ENCODE results near the gene MYOD1. TPM values are rescaled to one million over a fixed set of nuclear protein-coding genes. Genes with fewer than 3 reads are reported as not detected.

The MYOD1 gene
- total RNA-seq, 1 experiment from 2014 or later, result not detected

DNA sequence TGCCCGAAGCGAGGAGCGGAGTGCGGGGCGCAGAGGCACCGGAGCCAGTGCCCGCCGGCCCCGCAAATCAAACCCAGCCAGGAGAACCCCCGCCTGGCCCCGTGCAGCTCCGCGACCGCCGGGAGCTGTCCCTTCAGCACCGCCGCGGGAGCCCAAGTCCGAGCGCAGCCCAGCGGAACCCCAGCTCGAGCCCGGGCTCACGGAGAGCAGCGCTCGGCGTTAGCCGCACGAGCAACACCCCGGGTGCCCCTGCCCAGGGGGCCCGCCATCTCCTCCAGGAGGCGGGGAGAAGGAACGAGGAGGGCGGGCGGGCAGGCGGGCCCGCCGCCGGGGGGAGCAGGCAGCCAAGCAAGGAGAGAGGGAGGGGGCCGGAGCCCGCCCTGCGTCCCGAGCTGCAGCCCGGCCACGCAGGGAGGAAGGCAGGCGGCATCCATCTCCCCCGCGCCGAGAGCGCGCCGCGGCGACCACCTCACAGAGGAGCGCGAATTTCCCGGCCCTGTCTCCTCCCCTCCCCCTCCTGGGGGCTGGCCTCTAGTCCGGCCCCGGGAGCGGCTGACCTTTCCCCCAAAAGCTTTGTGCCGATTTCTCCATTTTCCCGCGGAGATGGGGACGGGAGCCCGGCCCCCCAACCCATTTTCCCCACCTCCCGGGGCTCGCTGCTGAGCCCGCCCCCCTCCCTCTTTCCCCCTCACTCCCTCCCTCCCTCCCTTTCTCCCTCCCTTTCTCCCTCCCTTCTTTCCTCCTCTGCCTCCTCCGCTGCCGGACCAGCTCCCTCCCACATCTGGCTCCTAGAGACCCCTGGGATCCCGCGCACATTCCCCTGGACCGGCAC, 15.8 kb downstream of the MYOD1 start:
- Histone ChIP-seq H4K20me1 (ENCODE audit: insufficient read depth, low read depth, low read length) (no peaks in the 10 kb centered on the region; the same call in 1 of the 2 replicates), H3K4me2 (ENCODE audit: low read depth, low read length, poor library complexity, severe bottlenecking) (peak overlapping the region; percentile 56), H3K9me3 (ENCODE audit: low read length) (no peaks in the 10 kb centered on the region), H3K9ac (ENCODE audit: low read length) (no peak overlapping the region), H3K36me3 (ENCODE audit: insufficient read depth, low read length) (no peaks in the 10 kb centered on the region), H3K79me2 (ENCODE audit: low read length) (no peaks in the 10 kb centered on the region), H3K9me2 (replicated peaks; ENCODE audit: insufficient read depth, low read length) (no peaks in the 10 kb centered on the region), H3K27me3 (ENCODE audit: low read length) (no peaks in the 10 kb centered on the region), H3K4me1 (ENCODE audit: low read length) (no peaks in the 10 kb centered on the region; the same call in 1 of the 2 replicates), H2AFZ (ENCODE audit: low read length) (no peak overlapping the region), H3K27ac (ENCODE audit: low read length) (no peak overlapping the region), H3K4me3 (ENCODE audit: low read length) (no peak overlapping the region; the same call in 1 of the 2 replicates)
- DNase-seq, result peak; percentile 67

DNA sequence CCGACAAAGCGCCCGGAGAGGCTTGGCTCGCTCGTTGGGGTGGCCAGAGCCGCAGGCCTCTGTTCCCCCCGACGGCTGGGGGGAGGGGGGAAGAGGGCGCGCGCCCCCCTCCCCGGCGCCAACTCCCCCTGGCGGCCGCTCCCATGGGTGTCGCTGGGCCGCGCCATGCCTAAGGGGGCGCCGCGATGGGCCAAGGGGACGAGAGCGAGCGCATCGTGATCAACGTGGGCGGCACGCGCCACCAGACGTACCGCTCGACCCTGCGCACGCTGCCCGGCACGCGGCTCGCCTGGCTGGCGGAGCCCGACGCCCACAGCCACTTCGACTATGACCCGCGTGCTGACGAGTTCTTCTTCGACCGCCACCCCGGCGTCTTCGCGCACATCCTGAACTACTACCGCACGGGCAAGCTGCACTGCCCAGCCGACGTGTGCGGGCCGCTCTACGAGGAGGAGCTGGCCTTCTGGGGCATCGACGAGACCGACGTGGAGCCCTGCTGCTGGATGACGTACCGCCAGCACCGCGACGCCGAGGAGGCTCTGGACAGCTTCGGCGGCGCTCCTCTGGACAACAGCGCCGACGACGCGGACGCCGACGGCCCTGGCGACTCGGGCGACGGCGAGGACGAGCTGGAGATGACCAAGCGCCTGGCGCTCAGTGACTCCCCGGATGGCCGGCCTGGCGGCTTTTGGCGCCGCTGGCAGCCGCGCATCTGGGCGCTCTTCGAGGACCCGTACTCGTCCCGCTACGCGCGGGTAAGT, 16.6 kb downstream of the MYOD1 start:
- Histone ChIP-seq H4K20me1 (ENCODE audit: insufficient read depth, low read depth, low read length) (no peaks in the 10 kb centered on the region; the same call in 1 of the 2 replicates), H3K27me3 (ENCODE audit: low read length) (no peaks in the 10 kb centered on the region), H3K9me3 (ENCODE audit: low read length) (no peaks in the 10 kb centered on the region), H3K79me2 (ENCODE audit: low read length) (no peaks in the 10 kb centered on the region), H2AFZ (ENCODE audit: low read length) (no peak overlapping the region), H3K4me2 (ENCODE audit: low read depth, low read length, poor library complexity, severe bottlenecking) (no peak overlapping the region), H3K9me2 (replicated peaks; ENCODE audit: insufficient read depth, low read length) (no peaks in the 10 kb centered on the region), H3K4me1 (ENCODE audit: low read length) (no peaks in the 10 kb centered on the region), H3K27ac (ENCODE audit: low read length) (no peak overlapping the region), H3K36me3 (ENCODE audit: insufficient read depth, low read length) (no peaks in the 10 kb centered on the region), H3K4me3 (ENCODE audit: low read length) (no peak overlapping the region), H3K9ac (ENCODE audit: low read length) (no peak overlapping the region)
- DNase-seq, result no peak

DNA sequence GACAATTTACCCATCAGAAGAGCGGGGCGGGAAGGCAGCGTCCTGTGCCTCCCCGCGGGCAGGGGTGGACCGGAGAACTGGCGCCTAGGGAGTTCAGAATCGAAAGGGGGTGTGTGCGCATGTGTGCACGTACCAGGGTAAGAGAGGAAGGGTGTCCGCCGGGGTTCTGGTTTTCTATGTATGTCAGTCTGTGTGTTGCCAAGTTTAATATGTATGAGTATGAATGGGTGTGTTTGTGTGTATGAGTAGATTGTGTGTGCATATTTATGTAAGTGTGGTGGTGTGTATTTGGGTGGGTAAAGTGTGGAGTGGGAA, 17.2 kb downstream of the MYOD1 start:
- no peaks in the 10 kb centered on the region for H3K4me1 ChIP-seq (ENCODE audit: low read length)
- no peaks in the 10 kb centered on the region for H3K36me3 ChIP-seq (ENCODE audit: insufficient read depth, low read length)
- no peaks in the 10 kb centered on the region for H3K79me2 ChIP-seq (ENCODE audit: low read length)
- H3K4me2 ChIP-seq (ENCODE audit: low read depth, low read length, poor library complexity, severe bottlenecking), result no peak overlapping the region
- H3K27me3 ChIP-seq (ENCODE audit: low read length), result no peaks in the 10 kb centered on the region
- H3K4me3 ChIP-seq (ENCODE audit: low read length), result no peak overlapping the region
- no peak overlapping the region for H2AFZ ChIP-seq (ENCODE audit: low read length)
- H4K20me1 ChIP-seq (ENCODE audit: insufficient read depth, low read depth, low read length), result no peaks in the 10 kb centered on the region; the same call in 1 of the 2 replicates
- DNase-seq, result no peak
- no peaks in the 10 kb centered on the region for H3K9me2 ChIP-seq (replicated peaks; ENCODE audit: insufficient read depth, low read length)
- no peaks in the 10 kb centered on the region for H3K9me3 ChIP-seq (ENCODE audit: low read length)
- H3K27ac ChIP-seq (ENCODE audit: low read length), result no peak overlapping the region
- no peak overlapping the region for H3K9ac ChIP-seq (ENCODE audit: low read length)

DNA sequence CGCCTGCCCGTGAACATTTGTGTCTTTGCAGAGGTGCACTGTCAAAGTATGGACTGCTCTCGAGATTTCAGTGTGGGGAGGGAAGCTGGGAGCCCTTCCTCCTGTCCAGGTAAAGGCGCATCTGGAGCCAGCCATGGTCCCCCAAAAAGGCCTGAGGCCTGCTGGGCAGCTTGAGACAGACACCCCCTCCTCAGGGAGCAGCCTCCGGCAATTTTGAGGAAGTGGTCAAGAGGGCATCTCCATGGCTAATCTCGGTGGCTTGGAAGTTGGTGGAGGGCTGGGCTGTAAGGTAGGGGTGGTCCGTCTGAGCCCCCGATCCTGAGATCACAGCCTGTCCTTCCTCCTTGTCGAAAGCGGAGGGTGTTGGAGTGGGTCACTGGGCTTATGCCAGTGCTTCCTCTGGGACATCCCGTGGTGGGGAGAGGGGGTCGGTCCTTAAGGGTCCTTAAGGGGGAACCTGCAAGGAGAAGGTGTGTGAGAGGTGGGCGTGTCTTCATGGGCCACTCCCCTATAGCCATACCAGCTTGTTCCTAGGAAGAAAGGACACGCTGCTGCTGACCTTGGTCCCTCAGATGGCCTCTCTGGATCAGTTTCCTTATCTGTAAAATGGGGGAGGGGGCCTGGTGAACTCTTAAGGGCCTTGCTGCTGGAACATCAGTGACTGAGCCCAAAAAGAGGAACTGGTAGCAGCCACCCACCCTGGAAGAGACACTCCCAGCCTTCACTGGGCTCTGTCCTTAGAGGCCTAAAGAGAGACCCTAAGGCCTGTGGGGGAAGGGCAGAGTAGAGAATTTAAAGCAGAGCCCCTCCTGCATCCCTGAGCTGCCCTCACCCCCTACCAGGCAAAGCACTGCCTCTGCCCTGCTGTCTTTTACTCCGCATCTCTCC, 17.8 kb downstream of the MYOD1 start:
- Histone ChIP-seq H3K27ac (ENCODE audit: low read length) (no peak overlapping the region), H3K36me3 (ENCODE audit: insufficient read depth, low read length) (no peaks in the 10 kb centered on the region), H3K9ac (ENCODE audit: low read length) (no peak overlapping the region), H2AFZ (ENCODE audit: low read length) (no peak overlapping the region), H4K20me1 (ENCODE audit: insufficient read depth, low read depth, low read length) (no peaks in the 10 kb centered on the region; the same call in 1 of the 2 replicates), H3K4me1 (ENCODE audit: low read length) (no peaks in the 10 kb centered on the region), H3K4me2 (ENCODE audit: low read depth, low read length, poor library complexity, severe bottlenecking) (no peak overlapping the region), H3K79me2 (ENCODE audit: low read length) (no peaks in the 10 kb centered on the region), H3K9me3 (ENCODE audit: low read length) (no peaks in the 10 kb centered on the region), H3K4me3 (ENCODE audit: low read length) (no peak overlapping the region), H3K27me3 (ENCODE audit: low read length) (no peaks in the 10 kb centered on the region), H3K9me2 (replicated peaks; ENCODE audit: insufficient read depth, low read length) (no peaks in the 10 kb centered on the region)
- no peak for DNase-seq

DNA sequence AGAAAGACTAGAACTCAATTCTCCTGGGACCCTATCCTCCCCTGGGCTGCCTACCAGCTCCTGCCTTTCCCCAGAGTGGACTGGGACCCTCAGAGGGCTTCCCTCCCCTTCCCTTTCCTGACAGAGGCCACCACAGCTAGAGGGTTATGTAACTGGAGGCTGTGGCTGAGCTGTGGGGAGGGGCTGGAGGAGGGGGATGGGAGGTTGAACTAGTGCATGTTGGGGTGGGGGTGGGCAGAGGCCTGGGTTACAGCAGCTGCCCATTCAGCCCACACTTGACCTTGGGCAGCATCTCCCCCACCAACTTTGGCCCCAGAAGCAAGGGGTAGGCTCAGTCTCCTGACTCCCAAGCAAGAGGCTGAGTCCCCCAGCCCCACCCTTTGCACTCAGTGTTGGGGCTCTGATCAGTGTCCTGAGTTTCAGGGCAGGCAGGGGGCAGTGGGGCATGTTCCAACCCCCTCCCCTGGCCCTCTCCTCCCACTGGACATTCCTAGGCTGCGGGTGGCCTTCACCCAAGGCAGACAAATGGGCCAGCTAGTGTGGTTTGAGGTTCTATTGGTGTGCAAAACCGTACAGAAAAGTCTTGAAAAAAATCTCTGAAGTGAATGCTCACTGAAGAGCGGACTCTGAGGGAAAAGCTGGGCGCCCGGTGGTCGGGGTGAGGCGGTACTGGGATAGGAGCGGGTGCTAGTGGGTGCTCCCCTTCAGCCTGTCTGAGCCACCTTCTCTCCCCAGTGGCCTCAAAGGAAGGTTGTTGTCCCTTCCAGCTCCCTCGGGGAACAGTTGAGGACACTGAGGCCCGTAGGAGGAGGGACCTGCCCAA, 19.0 kb downstream of the MYOD1 start:
- Histone ChIP-seq H3K27me3 (ENCODE audit: low read length) (no peaks in the 10 kb centered on the region), H3K4me2 (ENCODE audit: low read depth, low read length, poor library complexity, severe bottlenecking) (no peak overlapping the region), H3K9ac (ENCODE audit: low read length) (no peak overlapping the region), H3K9me3 (ENCODE audit: low read length) (no peaks in the 10 kb centered on the region), H3K79me2 (ENCODE audit: low read length) (no peaks in the 10 kb centered on the region), H3K27ac (ENCODE audit: low read length) (no peak overlapping the region), H2AFZ (ENCODE audit: low read length) (no peak overlapping the region), H3K36me3 (ENCODE audit: insufficient read depth, low read length) (no peaks in the 10 kb centered on the region), H4K20me1 (ENCODE audit: insufficient read depth, low read depth, low read length) (no peaks in the 10 kb centered on the region; the same call in 1 of the 2 replicates), H3K4me1 (ENCODE audit: low read length) (no peaks in the 10 kb centered on the region), H3K4me3 (ENCODE audit: low read length) (no peak overlapping the region), H3K9me2 (replicated peaks; ENCODE audit: insufficient read depth, low read length) (no peaks in the 10 kb centered on the region)
- DNase-seq, result no peak

DNA sequence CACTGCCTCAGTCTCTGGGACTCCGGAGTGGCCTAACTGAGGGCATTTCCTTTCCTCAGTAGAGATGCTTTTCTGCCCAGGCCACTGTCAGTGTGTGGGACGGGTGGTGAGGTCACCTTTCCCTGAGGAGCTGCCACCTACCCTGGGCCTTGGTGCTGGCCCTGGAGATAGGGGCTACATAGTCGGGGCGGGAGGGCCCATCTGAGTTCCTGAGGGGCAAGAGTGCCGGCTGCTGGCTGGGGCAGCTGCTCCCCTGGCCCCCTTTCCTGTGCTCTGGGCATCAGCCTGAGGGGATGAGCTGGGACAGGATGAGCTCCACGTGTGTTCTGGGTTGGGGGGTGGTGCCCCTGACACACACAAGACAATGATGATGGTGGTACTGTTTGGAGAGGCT, 20.6 kb downstream of the MYOD1 start:
- Histone ChIP-seq H3K4me2 (ENCODE audit: low read depth, low read length, poor library complexity, severe bottlenecking) (no peak overlapping the region), H3K27me3 (ENCODE audit: low read length) (no peaks in the 10 kb centered on the region), H3K36me3 (ENCODE audit: insufficient read depth, low read length) (no peaks in the 10 kb centered on the region), H3K9me3 (ENCODE audit: low read length) (no peaks in the 10 kb centered on the region), H3K9me2 (replicated peaks; ENCODE audit: insufficient read depth, low read length) (no peaks in the 10 kb centered on the region), H3K79me2 (ENCODE audit: low read length) (no peaks in the 10 kb centered on the region), H3K4me1 (ENCODE audit: low read length) (no peaks in the 10 kb centered on the region), H3K27ac (ENCODE audit: low read length) (no peak overlapping the region), H3K9ac (ENCODE audit: low read length) (no peak overlapping the region), H2AFZ (ENCODE audit: low read length) (no peak overlapping the region), H3K4me3 (ENCODE audit: low read length) (no peak overlapping the region), H4K20me1 (ENCODE audit: insufficient read depth, low read depth, low read length) (no peaks in the 10 kb centered on the region)
- no peak for DNase-seq

DNA sequence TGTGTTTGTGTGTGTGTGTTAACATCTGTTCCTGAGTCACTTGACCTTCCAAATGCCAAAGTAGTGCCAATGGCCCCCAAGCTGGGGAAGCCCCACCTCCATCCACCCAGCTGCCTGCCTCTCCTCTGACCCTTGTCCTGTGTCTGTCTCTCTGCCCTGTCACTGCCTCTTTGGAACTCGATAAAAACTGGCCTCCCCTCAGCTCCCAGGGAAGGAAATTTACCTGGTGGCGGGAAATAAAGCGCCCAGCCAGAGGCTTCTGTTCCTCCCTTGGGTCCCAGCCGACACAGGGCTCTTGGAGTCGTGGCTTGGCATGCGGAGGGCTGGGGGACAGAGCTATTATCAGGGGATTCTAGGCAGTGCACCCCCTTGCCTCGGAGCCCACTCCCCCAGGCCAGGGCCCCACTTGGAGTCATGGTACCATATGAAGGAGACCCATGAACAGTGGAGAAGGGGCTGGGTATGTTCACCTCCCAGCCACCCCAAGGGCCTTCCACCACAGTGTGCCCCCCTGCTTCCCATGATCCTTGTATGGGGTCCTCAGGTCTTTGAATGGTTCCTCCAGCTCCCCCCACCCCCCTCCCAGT, 21.4 kb downstream of the MYOD1 start:
- Histone ChIP-seq H3K9ac (ENCODE audit: low read length) (no peak overlapping the region), H4K20me1 (ENCODE audit: insufficient read depth, low read depth, low read length) (no peaks in the 10 kb centered on the region), H2AFZ (ENCODE audit: low read length) (no peak overlapping the region), H3K9me3 (ENCODE audit: low read length) (no peaks in the 10 kb centered on the region), H3K4me1 (ENCODE audit: low read length) (no peaks in the 10 kb centered on the region), H3K36me3 (ENCODE audit: insufficient read depth, low read length) (no peaks in the 10 kb centered on the region), H3K4me3 (ENCODE audit: low read length) (no peak overlapping the region), H3K27ac (ENCODE audit: low read length) (no peak overlapping the region), H3K9me2 (replicated peaks; ENCODE audit: insufficient read depth, low read length) (no peaks in the 10 kb centered on the region), H3K79me2 (ENCODE audit: low read length) (no peaks in the 10 kb centered on the region), H3K4me2 (ENCODE audit: low read depth, low read length, poor library complexity, severe bottlenecking) (no peak overlapping the region), H3K27me3 (ENCODE audit: low read length) (no peaks in the 10 kb centered on the region)
- no peak for DNase-seq
